Nephron (organoid): Measurements from ENCODE around the gene MAP2K1.

Experiments
- H3K27ac Mint-ChIP-seq, 3 experiments: 2 replicates each; pipeline ENCODE4 v1.8.0; 2020; ENCODE audit warnings: mixed read lengths in 3 of 3, mild to moderate bottlenecking in 2 of 3, moderate library complexity in 1 of 3
- H3K27me3 Mint-ChIP-seq: 2 replicates; pipeline ENCODE4 v1.8.0; 2021; ENCODE audit warnings: low read depth, mild to moderate bottlenecking, moderate library complexity, mixed read lengths
- H3K36me3 Mint-ChIP-seq: 2 replicates; pipeline ENCODE4 v1.8.0; 2020; ENCODE audit warnings: low read depth, mixed read lengths
- H3K4me1 Mint-ChIP-seq: 2 replicates; pipeline ENCODE4 v1.8.0; 2020; ENCODE audit warnings: mixed read lengths
- H3K4me3 Mint-ChIP-seq, 3 experiments: 2 replicates each; pipeline ENCODE4 v1.8.0; 2020; ENCODE audit warnings: mild to moderate bottlenecking in 3 of 3, mixed read lengths in 3 of 3, moderate library complexity in 2 of 3
- H3K9me3 Mint-ChIP-seq: 2 replicates; pipeline ENCODE4 v1.8.0; 2020; ENCODE audit warnings: mixed read lengths
- TF ChIP-seq, protein P1 (sequence below), 3 experiments: fragments of 200-600 bp; sonication (generic); IDR thresholded peaks; one replicate each; pipeline ENCODE4 v1.5.0; 2021; ENCODE audit warnings: antibody characterized with exemption in 3 of 3; ENCODE audit not compliant: unreplicated experiment in 3 of 3

The MAP2K1 gene

DNA sequence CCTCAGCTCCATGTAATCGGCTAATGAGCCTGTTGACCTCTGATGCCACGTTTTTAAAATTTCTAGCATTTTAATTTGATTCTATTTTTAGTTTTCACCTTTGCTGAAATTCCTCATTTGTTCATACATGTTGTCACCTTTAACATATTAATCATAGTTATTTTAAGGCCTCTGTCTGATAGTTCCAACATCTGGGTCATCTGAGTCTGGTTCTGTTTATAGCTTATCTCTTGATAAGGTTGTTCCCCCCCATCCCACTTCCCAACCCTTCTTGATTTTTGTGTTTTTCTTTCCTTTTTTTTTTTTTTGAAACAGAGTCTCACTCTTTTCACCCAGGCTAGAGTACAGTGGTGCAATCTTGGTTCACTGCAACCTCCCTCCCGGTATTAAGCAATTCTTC, 36.4 kb downstream of the MAP2K1 start:
- Mint-ChIP-seq H3K27me3 (no peaks in the 10 kb centered on the region), H3K27ac (no peak overlapping the region)
- TF ChIP-seq, protein P1, sequence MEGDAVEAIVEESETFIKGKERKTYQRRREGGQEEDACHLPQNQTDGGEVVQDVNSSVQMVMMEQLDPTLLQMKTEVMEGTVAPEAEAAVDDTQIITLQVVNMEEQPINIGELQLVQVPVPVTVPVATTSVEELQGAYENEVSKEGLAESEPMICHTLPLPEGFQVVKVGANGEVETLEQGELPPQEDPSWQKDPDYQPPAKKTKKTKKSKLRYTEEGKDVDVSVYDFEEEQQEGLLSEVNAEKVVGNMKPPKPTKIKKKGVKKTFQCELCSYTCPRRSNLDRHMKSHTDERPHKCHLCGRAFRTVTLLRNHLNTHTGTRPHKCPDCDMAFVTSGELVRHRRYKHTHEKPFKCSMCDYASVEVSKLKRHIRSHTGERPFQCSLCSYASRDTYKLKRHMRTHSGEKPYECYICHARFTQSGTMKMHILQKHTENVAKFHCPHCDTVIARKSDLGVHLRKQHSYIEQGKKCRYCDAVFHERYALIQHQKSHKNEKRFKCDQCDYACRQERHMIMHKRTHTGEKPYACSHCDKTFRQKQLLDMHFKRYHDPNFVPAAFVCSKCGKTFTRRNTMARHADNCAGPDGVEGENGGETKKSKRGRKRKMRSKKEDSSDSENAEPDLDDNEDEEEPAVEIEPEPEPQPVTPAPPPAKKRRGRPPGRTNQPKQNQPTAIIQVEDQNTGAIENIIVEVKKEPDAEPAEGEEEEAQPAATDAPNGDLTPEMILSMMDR (IDR thresholded peaks at IDR 0.05; ENCODE audit: unreplicated experiment in 3 of 3) = no peak

DNA sequence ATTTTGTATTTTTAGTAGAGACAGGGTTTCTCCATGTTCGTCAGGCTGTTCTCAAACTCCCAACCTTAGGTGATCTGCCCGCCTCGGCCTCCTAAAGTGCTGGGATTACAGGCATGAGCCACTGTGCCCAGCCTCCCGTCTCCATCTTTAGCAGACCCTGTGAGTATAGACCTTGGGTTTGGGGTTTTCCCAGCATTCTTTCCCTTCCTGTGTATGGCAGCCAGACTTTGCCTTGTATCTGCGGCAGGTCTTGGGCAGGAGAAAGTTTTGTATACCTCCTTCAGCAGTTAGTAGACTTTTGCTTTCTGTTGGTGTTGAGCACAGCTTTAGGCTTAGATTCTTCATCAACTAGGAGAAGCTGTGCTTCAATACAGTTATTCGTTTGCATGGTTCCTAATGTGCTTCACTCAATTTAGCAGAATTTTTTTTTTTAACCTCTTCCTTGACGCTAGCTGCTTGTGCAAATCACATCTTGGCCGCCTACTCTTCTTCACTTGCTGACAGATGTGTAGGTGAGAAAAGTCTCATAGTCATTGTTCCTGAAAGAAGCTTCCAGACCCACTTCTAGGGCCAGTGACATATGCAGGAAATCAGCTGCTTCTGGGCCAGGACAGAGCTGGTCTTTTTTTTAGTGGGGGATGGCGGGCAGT, 38.4 kb downstream of the MAP2K1 start:
- H3K36me3 Mint-ChIP-seq = peaks cover 6% of the 10 kb centered on the region
- H3K27ac Mint-ChIP-seq = no peak overlapping the region
- no peak overlapping the region for H3K4me3 Mint-ChIP-seq
- peaks cover 14% of the 10 kb centered on the region for H3K4me1 Mint-ChIP-seq
- no peaks in the 10 kb centered on the region for H3K27me3 Mint-ChIP-seq
- TF ChIP-seq, protein P1 (IDR thresholded peaks at IDR 0.05; ENCODE audit: unreplicated experiment in 3 of 3) = no peak
- H3K9me3 Mint-ChIP-seq = no peaks in the 10 kb centered on the region

More for the DNA sequence above, 36.4 kb downstream of the MAP2K1 start:
- Mint-ChIP-seq H3K4me1 (peaks cover 7% of the 10 kb centered on the region), H3K36me3 (peaks cover 6% of the 10 kb centered on the region), H3K9me3 (no peaks in the 10 kb centered on the region), H3K4me3 (no peak overlapping the region)

DNA sequence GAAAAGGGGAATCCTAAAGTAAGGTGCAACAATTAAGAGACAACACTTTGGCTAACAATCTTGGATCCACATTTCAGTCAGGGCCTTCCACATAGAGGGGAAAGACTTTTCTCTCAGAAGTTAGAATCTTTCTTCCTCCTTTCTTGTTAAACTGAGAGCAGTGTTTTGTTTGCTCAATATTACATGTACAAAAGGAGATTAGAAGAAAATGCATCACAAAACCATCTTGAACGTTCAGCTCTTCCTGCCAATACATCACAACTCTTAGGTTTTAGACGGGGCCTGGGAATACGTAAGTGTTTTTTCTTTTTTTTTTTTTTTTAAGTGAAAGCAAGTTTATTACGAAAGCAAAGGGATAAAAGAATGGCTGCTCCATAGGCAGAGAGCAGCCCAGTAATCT, 39.1 kb downstream of the MAP2K1 start:
- TF ChIP-seq, protein P1 (IDR thresholded peaks at IDR 0.05; ENCODE audit: unreplicated experiment in 3 of 3) = no peak
- no peaks in the 10 kb centered on the region for H3K9me3 Mint-ChIP-seq
- no peak overlapping the region for H3K27ac Mint-ChIP-seq
- no peaks in the 10 kb centered on the region for H3K27me3 Mint-ChIP-seq
- peaks cover 6% of the 10 kb centered on the region for H3K36me3 Mint-ChIP-seq
- H3K4me3 Mint-ChIP-seq = no peak overlapping the region
- H3K4me1 Mint-ChIP-seq = peaks cover 20% of the 10 kb centered on the region

DNA sequence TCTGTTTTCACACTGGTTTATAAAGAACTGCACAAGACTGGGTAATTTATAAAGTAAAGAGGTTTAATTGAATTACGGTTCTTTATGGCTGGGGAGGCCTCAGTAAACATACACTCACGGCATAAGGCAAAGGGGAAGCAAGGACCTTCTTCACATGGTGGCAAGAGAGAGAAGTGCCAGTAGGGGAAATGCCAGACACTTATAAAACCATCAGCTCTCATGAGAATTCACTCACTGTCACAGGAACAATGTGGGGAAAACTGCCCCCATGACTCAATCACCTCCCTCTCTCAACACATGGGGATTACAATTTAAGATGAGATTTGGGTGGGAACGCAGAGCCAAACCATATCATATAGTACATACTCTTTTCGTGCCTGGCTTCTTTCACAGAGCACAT, 42.4 kb downstream of the MAP2K1 start:
- H3K4me3 Mint-ChIP-seq = no peak overlapping the region
- peaks cover 6% of the 10 kb centered on the region for H3K36me3 Mint-ChIP-seq
- TF ChIP-seq, protein P1 (IDR thresholded peaks at IDR 0.05; ENCODE audit: unreplicated experiment in 3 of 3) = no peak
- peaks cover 39% of the 10 kb centered on the region for H3K4me1 Mint-ChIP-seq
- no peaks in the 10 kb centered on the region for H3K27me3 Mint-ChIP-seq
- no peaks in the 10 kb centered on the region for H3K9me3 Mint-ChIP-seq
- H3K27ac Mint-ChIP-seq = no peak overlapping the region

DNA sequence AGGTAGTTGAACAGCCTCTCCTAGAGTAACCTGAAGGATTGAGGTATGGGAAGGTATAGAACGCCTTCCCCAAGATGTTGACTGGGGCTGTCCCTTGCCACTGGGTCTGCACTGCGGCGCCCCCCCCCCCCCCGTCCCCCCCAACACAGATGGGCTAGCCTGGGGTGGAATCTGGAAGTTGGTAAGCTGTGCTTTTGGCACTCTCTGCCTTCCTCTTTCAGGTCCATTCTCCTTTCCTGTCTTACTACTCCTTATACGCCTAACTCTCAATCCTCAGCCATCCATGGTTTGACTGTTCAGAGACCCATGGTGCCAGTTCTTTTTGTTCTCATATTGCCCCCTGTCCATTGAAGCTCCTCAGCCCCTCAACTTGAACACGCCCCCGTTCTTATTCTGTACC, 42.8 kb downstream of the MAP2K1 start:
- no peak overlapping the region for H3K27ac Mint-ChIP-seq
- H3K36me3 Mint-ChIP-seq = peaks cover 7% of the 10 kb centered on the region
- H3K27me3 Mint-ChIP-seq = no peaks in the 10 kb centered on the region
- no peak overlapping the region for H3K4me3 Mint-ChIP-seq
- TF ChIP-seq, protein P1 (IDR thresholded peaks at IDR 0.05; ENCODE audit: unreplicated experiment in 3 of 3) = no peak
- no peaks in the 10 kb centered on the region for H3K9me3 Mint-ChIP-seq
- H3K4me1 Mint-ChIP-seq = peaks cover 39% of the 10 kb centered on the region

DNA sequence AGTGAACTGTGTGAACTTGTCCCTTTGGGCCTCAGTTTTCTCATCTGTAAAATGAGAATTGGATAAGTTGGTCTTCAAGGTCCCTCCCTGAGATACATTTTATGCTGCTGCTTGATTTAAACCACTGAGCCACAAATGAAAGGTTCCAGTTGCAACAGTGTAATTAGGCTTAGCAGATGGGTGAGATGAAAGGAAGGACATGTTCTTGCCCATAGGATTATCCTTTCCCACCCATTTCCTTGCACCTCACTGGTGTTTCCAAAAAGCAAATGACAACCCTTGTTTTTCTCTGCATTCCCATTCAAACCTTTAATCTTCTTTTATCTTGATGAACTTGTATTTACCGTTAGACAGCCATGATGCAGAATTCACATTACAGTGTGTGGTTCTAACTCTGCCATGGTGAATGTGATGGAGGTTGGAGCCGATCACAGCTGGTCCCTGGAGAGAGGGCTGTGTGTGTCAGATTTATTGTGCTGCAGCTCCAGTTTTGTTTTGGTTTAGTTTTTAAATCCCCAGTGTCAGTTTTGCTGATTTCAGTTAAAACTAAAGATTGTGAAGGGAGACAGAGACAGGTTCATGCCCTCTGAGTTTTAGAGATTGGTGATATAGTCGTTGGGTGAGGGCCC, 44.0 kb downstream of the MAP2K1 start:
- Mint-ChIP-seq H3K27ac (no peak overlapping the region), H3K4me1 (peaks cover 33% of the 10 kb centered on the region), H3K36me3 (peaks cover 10% of the 10 kb centered on the region), H3K27me3 (no peaks in the 10 kb centered on the region), H3K9me3 (no peaks in the 10 kb centered on the region), H3K4me3 (no peak overlapping the region)
- TF ChIP-seq, protein P1 (IDR thresholded peaks at IDR 0.05; ENCODE audit: unreplicated experiment in 3 of 3) = no peak
